PC-3 (cell line): ENCODE results near the gene KLHL6. TPM values are rescaled to one million over a fixed set of nuclear protein-coding genes. Genes with fewer than 3 reads are reported as not detected.
"Not testable (repeated sequence)": the region's sequence is repeated elsewhere in the genome, so short reads cannot be mapped to it uniquely, and the experiment has no call there.

Experiments
- ATAC-seq: fragments of 200-7000 bp; cut with Tn5 transposase; 2 replicates; pipeline ENCODE4 v1.9.1; 2020; ENCODE audit warnings: mild to moderate bottlenecking, moderate library complexity
- BruUV-seq: library from RNA; stranded (reverse); fragments of 400-500 nt; replicated peaks from 2 replicates; lab custom pipeline; 2021; lab: Mats Ljungman, UMichigan
- CTCF ChIA-PET: fragments of 300-600 bp; sonication (Branson Sonifier 250); formaldehyde crosslinking; loops from one replicate; lab custom pipeline; 2022; ENCODE audit warnings: antibody characterized with exemption; lab: Charles Lee
- POLR2A ChIA-PET: fragments of 300-600 bp; sonication (Branson Sonifier 250); formaldehyde crosslinking; loops from one replicate; lab custom pipeline; 2022; ENCODE audit warnings: antibody characterized with exemption; ENCODE audit not compliant: unreplicated experiment; lab: Charles Lee
- DNase-seq: peaks from one replicate; pipeline ENCODE4 v3.0.0-alpha.2; 2015
- H2AFZ ChIP-seq: fragments of 300-600 bp; sonication (generic); 2 replicates; pipeline ENCODE4 v1.6.0; 2016; ENCODE audit warnings: antibody characterized with exemption, low read length
- H3F3A ChIP-seq: fragments of 300-600 bp; sonication (generic); one replicate; pipeline ENCODE4 v1.6.0; 2017; ENCODE audit warnings: antibody characterized with exemption, low read length, control low read depth, mild to moderate bottlenecking; ENCODE audit not compliant: unreplicated experiment
- H3K27ac ChIP-seq: fragments of 300-600 bp; sonication (generic); 2 replicates; pipeline ENCODE4 v1.5.1; 2016; ENCODE audit warnings: mild to moderate bottlenecking, low read length
- H3K27me3 ChIP-seq: fragments of 300-600 bp; sonication (generic); 2 replicates; pipeline ENCODE4 v1.6.1; 2016; ENCODE audit warnings: low read length, mixed read lengths
- H3K36me3 ChIP-seq: fragments of 300-600 bp; sonication (generic); 2 replicates; pipeline ENCODE4 v1.6.1; 2016; ENCODE audit warnings: low read depth, mixed run types, low read length, mixed read lengths
- H3K4me1 ChIP-seq: fragments of 300-600 bp; sonication (generic); 2 replicates; pipeline ENCODE4 v1.5.1; 2016; ENCODE audit warnings: low read length; ENCODE audit not compliant: insufficient read depth
- H3K4me2 ChIP-seq: fragments of 300-600 bp; sonication (generic); 2 replicates; pipeline ENCODE4 v1.6.0; 2016; ENCODE audit warnings: low read length
- H3K4me3 ChIP-seq: fragments of 300-600 bp; sonication (generic); 2 replicates; pipeline ENCODE4 v1.5.1; 2016; ENCODE audit warnings: mild to moderate bottlenecking, low read length, mixed read lengths
- H3K79me2 ChIP-seq: fragments of 300-600 bp; sonication (generic); 2 replicates; pipeline ENCODE4 v1.6.1; 2017; ENCODE audit warnings: low read length, mixed read lengths
- H3K9ac ChIP-seq: fragments of 300-600 bp; sonication (generic); 2 replicates; pipeline ENCODE4 v1.6.0; 2016; ENCODE audit warnings: mild to moderate bottlenecking, low read length
- H3K9me2 ChIP-seq: fragments of 300-600 bp; sonication (generic); replicated peaks from 2 replicates; pipeline ENCODE4 v1.6.1; 2016; ENCODE audit warnings: mixed run types, low read length, mixed read lengths
- H3K9me3 ChIP-seq: fragments of 300-600 bp; sonication (generic); 2 replicates; pipeline ENCODE4 v1.6.1; 2016; ENCODE audit warnings: low read length, mixed read lengths
- H4K20me1 ChIP-seq: fragments of 300-600 bp; sonication (generic); 2 replicates; pipeline ENCODE4 v1.6.1; 2016; ENCODE audit warnings: low read length, mixed read lengths
- CTCF ChIP-seq: fragments of 300-600 bp; sonication (generic); conservative IDR thresholded peaks from 2 replicates; pipeline ENCODE4 v1.5.1; 2017; ENCODE audit warnings: antibody characterized with exemption, low read depth, mild to moderate bottlenecking, low read length
- EZH2 ChIP-seq: fragments of 300-600 bp; sonication (generic); IDR thresholded peaks from one replicate; pipeline ENCODE4 v1.6.1; 2017; ENCODE audit warnings: antibody characterized with exemption, mild to moderate bottlenecking, low read length; ENCODE audit not compliant: unreplicated experiment
- EZH2phosphoT487 ChIP-seq: fragments of 300-600 bp; sonication (generic); IDR thresholded peaks from 2 replicates; pipeline ENCODE4 v1.6.1; 2018; ENCODE audit warnings: mild to moderate bottlenecking, antibody characterized with exemption, low read length, borderline replicate concordance
- intact Hi-C: fragments of 100-400 bp; cut with micrococcal nuclease; formaldehyde crosslinking; loops from 2 replicates; pipeline ENCODE4 v1.9.0; 2023
- total RNA-seq: library from RNA; depleted of rRNA; stranded (reverse); fragments of >200 nt; gene quantifications from 2 replicates; pipeline ENCODE4 v1.2.3, GENCODE V29; 2014

Gene KLHL6
- total RNA-seq, 1 experiment from 2014 or later: not detected

GRCh38 chr3:183526838-183527427, 28.6 kb downstream of the KLHL6 start:
- no peaks in the 10 kb centered on the region for H4K20me1 ChIP-seq
- no peak overlapping the region for H3K9ac ChIP-seq
- no peaks in the 10 kb centered on the region for H3K9me2 ChIP-seq
- H3K79me2 ChIP-seq: no peaks in the 10 kb centered on the region
- H3F3A ChIP-seq: no peaks in the 10 kb centered on the region
- CTCF ChIA-PET: no interaction called here
- no peak overlapping the region for H2AFZ ChIP-seq
- H3K4me3 ChIP-seq: no peak overlapping the region
- H3K4me1 ChIP-seq: no peaks in the 10 kb centered on the region
- ATAC-seq: no peak
- peaks cover 6% of the 10 kb centered on the region; the same call in 1 of the 2 replicates for H3K27me3 ChIP-seq
- DNase-seq: no peak
- POLR2A ChIA-PET: interaction anchor here (0.6 to 0.7 kb wide), 2 partner anchors 14 to 16 kb away, joined by 4 to 6 read pairs; no protein-coding TSS in a partner anchor
- no peak overlapping the region for H3K4me2 ChIP-seq
- TF ChIP-seq EZH2 (no peak), CTCF (no peak), EZH2phosphoT487 (no peak)
- H3K36me3 ChIP-seq: no peaks in the 10 kb centered on the region
- no TSS peak for BruUV-seq
- intact Hi-C loops: no loop called here
- H3K27ac ChIP-seq: no peak overlapping the region
- no peaks in the 10 kb centered on the region for H3K9me3 ChIP-seq

- H2AFZ ChIP-seq: no peak overlapping the region
- H3K9me3 ChIP-seq: no peaks in the 10 kb centered on the region
- no peak overlapping the region for H3K4me2 ChIP-seq
- no peak overlapping the region for H3K27ac ChIP-seq
- H4K20me1 ChIP-seq: no peaks in the 10 kb centered on the region
- no peaks in the 10 kb centered on the region for H3F3A ChIP-seq
- H3K4me3 ChIP-seq: no peak overlapping the region
- BruUV-seq: no TSS peak
- H3K27me3 ChIP-seq: 0 out of 2 replicates have a peak, but pooled peaks cover under 1% of the 10 kb centered on the region
- no peak overlapping the region for H3K9ac ChIP-seq
- H3K79me2 ChIP-seq: no peaks in the 10 kb centered on the region
- CTCF ChIA-PET: no interaction called here
- intact Hi-C loops: no loop called here
- no peaks in the 10 kb centered on the region for H3K36me3 ChIP-seq
- ATAC-seq (no peak), DNase-seq (no peak)
- TF ChIP-seq EZH2phosphoT487 (no peak), EZH2 (no peak), CTCF (no peak)
- no peaks in the 10 kb centered on the region for H3K4me1 ChIP-seq
- H3K9me2 ChIP-seq: no peaks in the 10 kb centered on the region
- POLR2A ChIA-PET: no interaction called here
Observed at GRCh38 chr3:183524476-183524875, 31.0 kb downstream of the KLHL6 start.

- H3K9me2 ChIP-seq, H3K9me3 ChIP-seq, H3F3A ChIP-seq, H3K4me3 ChIP-seq, intact Hi-C loops, H2AFZ ChIP-seq, H3K4me1 ChIP-seq, BruUV-seq, ATAC-seq, H4K20me1 ChIP-seq, H3K79me2 ChIP-seq, H3K4me2 ChIP-seq, H3K9ac ChIP-seq, H3K27ac ChIP-seq, H3K36me3 ChIP-seq, DNase-seq, CTCF ChIA-PET, POLR2A ChIA-PET: not testable (repeated sequence)
- H3K27me3 ChIP-seq: peaks cover 14% of the 10 kb centered on the region; the same call in 1 of the 2 replicates
Observed at GRCh38 chr3:183520741-183521556, 34.6 kb downstream of the KLHL6 start.

GRCh38 chr3:183520295-183520694, 35.2 kb downstream of the KLHL6 start:
- H3K4me3 ChIP-seq, ATAC-seq, POLR2A ChIA-PET, H3K4me1 ChIP-seq, H3K36me3 ChIP-seq, H3F3A ChIP-seq, intact Hi-C loops, DNase-seq, H3K4me2 ChIP-seq, CTCF ChIA-PET, H3K9me3 ChIP-seq, H4K20me1 ChIP-seq, H3K79me2 ChIP-seq, H3K9ac ChIP-seq, BruUV-seq, H3K27ac ChIP-seq, H3K9me2 ChIP-seq, H2AFZ ChIP-seq: not testable (repeated sequence)
- H3K27me3 ChIP-seq: peaks cover 14% of the 10 kb centered on the region; the same call in 1 of the 2 replicates
